Dedifferentiated amniotic fluid mesenchymal stem cell (primary cell): ENCODE data around the gene RPA1.
"Not testable (repeated sequence)": the region's sequence is repeated elsewhere in the genome, so short reads cannot be mapped to it uniquely, and the experiment has no call there.

ENCODE experiments used
- DNase-seq: peaks from one replicate; pipeline ENCODE4 v3.0.0-alpha.2; 2016; ENCODE audit errors: extremely low spot score

Gene RPA1

GRCh38 chr17:1878419-1879121 is 48.8 kb downstream of the RPA1 start:
- DNase-seq: no peak

DNA sequence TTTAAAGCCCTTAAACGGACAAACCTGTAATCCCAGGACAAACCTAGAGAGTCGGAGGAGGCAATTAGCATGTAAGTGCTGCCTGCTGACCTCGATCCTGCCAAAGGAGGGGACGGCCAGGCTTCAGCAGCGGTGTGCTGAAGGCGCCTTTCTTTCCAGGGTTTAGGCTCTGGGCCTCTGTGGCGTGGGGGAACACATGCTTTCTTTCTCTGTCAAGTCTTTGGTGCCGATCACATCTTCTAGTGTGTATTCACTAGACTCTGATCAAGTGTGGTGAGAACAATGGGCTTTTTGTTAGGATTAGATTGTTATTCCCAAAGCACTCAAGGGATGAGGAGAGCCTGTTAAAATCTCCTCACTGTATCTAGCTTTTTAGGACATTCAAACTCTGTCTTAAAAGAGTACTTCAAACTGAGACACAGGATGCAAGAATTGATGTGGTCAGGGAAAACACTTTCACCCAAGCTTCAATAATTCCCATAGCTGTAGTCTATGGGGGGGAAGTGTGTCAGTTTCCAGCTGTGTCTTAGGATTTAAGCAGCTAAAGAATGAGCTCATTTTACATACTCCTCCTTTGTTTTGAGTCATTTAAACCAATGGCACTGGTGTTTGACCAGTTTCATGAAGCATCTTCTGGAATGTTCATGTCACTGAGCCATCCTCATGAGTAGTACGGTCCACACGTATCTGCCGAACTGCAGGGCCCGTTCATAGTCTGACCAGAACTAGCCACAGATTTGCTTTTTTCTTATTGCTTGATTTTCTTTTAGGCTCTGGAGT is 51.2 kb downstream of the RPA1 start:
- DNase-seq: no peak

DNA sequence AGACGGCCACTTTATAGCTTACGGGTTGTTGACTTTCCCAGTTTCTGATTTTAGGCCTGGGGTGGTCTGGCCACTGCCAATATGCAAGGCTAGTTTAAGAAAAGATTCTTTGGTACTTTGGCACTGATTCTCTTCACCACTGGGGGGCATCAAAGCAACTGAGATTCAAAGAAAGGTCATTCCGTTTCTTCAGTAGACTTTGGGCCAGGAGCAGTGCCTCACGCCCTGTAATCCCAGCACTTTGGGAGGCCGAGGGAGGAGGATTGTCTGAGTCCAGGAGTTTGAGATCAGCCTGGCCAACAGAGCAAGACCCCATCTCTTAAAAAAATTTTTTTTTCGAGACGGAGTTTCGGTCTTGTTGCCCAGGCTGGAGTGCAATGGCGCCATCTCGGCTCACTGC is 53.0 kb downstream of the RPA1 start:
- DNase-seq: no peak

DNA sequence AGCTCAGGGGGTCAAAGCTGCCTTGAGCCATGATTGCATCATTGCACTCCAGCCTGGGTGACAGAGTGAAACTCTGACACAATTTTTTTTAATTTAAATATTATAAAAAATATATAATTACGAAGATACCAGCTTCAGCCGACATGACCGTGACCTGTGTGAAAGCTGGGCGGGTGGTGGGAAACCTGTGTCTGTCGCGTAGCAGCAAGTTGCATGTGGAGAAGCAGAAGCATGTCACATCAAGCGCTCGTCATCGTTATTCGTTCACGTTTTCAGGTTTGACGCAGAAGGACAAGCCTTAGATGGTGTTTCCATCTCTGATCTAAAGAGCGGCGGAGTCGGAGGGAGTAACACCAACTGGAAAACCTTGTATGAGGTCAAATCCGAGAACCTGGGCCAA is 53.7 kb downstream of the RPA1 start:
- no peak for DNase-seq

DNA sequence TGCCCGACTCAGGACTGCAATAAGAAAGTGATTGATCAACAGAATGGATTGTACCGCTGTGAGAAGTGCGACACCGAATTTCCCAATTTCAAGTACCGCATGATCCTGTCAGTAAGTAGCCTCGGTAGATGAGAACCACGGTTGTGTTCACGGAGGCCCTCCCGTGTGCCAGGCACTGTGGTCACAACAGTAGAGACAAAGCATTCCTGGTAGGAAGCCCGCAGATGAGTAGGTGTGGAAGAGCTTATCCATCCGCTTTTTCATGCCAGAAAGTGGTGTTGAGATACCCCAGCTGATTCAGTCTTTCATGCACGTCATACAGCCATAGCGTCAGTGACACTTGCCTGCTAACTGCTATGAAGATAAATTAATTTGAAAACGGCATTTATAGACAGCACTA is 58.9 kb downstream of the RPA1 start:
- DNase-seq: no peak

DNA sequence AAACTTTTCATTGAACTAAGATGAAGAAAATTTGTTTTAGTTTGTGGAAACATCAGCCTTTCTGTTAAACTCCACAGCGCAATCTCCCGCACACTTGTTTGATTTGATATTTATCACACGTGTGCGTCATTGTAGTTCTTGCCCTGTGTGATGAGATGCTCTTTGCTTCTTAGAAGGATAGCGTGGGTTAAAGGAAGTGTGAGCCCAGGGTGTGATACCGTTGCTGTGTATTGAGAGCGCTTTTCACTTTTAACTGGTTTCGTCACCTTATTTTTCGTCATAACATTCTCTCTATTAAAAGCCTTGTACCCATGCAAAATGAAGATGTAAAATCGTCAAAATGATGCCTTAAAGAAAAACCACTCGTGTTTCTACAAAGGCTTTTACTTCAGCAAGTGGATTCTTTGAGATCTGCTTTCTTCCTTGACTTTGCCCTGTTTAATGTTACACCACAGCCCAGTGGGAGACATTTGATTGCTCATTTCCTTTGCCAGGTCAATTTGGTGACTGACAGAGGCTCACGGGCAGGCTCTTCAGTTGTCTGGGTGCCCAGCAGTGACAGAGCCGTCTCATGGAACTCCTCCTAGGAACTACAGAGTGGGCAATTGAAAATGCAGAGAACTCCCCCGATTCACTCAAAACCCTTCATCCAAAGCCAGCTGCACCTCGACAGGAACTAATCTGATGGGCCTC is 61.1 kb downstream of the RPA1 start:
- DNase-seq: no peak

- no peak for DNase-seq
Measured at GRCh38 chr17:1894753-1895339, 65.0 kb downstream of the RPA1 start.

- DNase-seq: not testable (repeated sequence)
Measured at GRCh38 chr17:1895479-1895878, 65.7 kb downstream of the RPA1 start.

DNA sequence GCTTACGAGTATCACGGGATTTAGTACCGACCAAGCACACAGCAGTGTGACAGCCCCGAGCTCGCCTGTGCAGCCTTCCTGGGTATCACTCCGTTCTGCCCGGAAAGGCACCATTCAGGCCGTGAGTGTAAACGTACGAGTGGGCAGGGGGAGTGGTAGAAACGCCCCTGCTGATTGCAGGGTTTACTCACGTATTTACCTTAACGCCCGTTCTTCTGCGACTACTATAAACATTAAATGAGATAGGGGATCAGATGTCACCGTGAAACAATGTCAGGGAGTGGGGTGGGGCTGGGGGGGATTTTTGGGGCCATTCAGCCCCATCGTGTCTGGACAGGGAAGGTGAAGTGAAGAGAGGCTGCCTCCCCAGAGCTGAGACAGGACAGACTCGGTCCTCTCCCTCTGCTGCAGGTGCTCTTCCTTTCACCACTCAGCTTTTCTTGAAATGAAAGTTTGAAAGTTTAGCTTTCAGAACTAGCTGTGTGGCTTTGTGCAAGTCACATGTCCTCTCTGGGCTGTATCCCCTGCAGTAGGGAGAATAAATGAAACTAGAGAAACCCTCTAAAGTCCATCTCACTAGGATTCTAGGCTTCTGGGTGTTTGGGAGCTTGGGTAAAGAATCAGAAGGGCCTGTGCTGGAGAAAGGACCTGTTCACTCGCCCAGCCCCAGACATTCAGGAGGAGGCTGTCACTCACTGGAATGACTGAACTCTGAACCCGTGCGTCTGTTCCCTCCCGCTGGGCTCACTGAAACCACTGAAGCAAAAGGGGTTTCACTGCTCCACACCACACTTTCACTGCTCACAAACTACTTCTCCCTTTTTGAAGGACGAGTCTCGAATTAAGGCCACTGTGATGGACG is 66.7 kb downstream of the RPA1 start:
- DNase-seq: no peak

- no peak for DNase-seq
Measured at GRCh38 chr17:1897105-1897656, 67.4 kb downstream of the RPA1 start.

- no peak for DNase-seq
Measured at GRCh38 chr17:1898332-1898731, 68.5 kb downstream of the RPA1 start.

DNA sequence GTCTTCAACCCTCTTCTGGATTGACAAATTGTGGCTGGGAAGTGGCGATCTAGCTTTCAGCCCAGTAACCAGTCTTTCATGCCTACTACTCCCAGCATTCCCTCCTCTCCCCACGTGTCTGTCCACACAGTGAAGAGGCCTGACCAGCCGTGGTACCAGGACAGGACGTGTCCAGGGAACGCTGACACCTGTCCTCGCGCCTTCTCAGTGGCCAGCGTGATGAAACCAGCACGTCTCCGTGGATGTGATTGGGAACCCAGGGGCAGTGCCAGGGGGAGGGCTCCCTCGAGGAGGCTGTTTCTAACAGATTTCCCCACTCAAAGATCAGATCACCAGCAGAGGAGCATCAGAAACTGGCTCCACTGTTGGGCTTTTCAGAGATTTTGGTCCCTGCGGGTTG is 69.1 kb downstream of the RPA1 start:
- DNase-seq: no peak

- no peak for DNase-seq
Measured at GRCh38 chr17:1899403-1900000, 69.7 kb downstream of the RPA1 start.

- no peak for DNase-seq
Measured at GRCh38 chr17:1904273-1905182, 74.7 kb downstream of the RPA1 start.

DNA sequence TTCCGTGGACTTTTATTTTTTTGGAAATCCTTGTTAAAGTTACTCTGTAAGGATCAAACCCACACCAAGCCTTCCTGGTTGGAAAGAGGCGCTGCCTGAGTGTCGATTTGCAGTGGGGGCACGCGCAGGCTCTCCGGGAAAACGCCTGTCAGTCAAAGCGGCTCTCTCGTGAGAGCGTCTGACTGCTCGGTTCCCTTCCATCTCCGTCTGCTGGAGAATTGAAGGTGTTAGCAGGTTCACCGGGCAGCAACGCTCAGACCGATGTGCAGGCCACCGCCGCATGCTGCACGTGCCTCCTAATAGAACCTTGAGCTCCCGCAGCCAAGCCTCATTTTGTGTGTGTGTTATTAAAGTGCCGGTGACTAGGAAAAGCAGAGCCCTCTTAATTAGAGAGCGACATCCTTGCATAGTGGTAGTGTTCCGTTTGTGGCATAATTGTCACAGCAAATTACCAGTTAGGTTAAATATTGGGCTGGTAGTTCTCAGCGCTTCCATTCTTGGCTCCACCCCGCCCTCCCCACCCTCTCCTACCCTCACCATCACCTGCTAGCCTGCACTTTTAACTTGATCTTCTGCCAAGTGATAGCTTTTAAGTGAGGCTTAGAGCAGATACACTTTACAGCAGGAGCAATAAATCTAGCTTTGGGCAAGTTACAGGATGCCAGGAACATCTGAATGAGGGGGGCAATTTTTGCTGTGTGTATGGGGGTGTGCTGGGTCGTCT is 75.5 kb downstream of the RPA1 start:
- DNase-seq: no peak

GRCh38 chr17:1906662-1907101 is 76.9 kb downstream of the RPA1 start:
- no peak for DNase-seq

- no peak for DNase-seq
Measured at GRCh38 chr17:1907216-1907631, 77.4 kb downstream of the RPA1 start.

- DNase-seq: no peak
Measured at GRCh38 chr17:1907909-1908698, 78.3 kb downstream of the RPA1 start.
